Fibroblast of skin of left biceps (primary cell): ENCODE measurements around the gene ZBTB33.
A peak's percentile ranks its signal among the peaks of the same experiment; 100 is the strongest.

Experiments
- DNase-seq, 2 experiments: peaks; one replicate each; pipeline ENCODE4 v3.0.0-alpha.2; 2013; ENCODE audit warnings: low read depth in 2 of 2

ZBTB33 gene

GRCh38 chrX:120250522-120251271 is at the start of gene ZBTB33:
Gene ZBTB33 (plus strand): TSS chrX:120250812. CDS start chrX:120253416, 2,604 bp downstream.
- peak; percentile 81 to 83 for DNase-seq

- DNase-seq: no peak
Measured at GRCh38 chrX:120200851-120201250, 49.8 kb upstream of the ZBTB33 start.

- DNase-seq: no peak
Measured at GRCh38 chrX:120205816-120206753, 44.5 kb upstream of the ZBTB33 start.

- DNase-seq: no peak
Measured at GRCh38 chrX:120207009-120207605, 43.5 kb upstream of the ZBTB33 start.

GRCh38 chrX:120213438-120214265 is 37.0 kb upstream of the ZBTB33 start:
- peak; percentile 1 to 6 for DNase-seq

- DNase-seq: no peak
Measured at GRCh38 chrX:120223374-120223773, 27.2 kb upstream of the ZBTB33 start.

GRCh38 chrX:120224388-120224787 is 26.2 kb upstream of the ZBTB33 start:
- DNase-seq: no peak

GRCh38 chrX:120228187-120228908 is 22.3 kb upstream of the ZBTB33 start:
- no peak for DNase-seq

GRCh38 chrX:120235284-120235683 is 15.3 kb upstream of the ZBTB33 start:
- no peak for DNase-seq

- DNase-seq: no peak
Measured at GRCh38 chrX:120236687-120237479, 13.7 kb upstream of the ZBTB33 start.

- no peak for DNase-seq
Measured at GRCh38 chrX:120238933-120239332, 11.7 kb upstream of the ZBTB33 start.

GRCh38 chrX:120242813-120243212 is 7.8 kb upstream of the ZBTB33 start:
- DNase-seq: no peak

GRCh38 chrX:120244395-120244734 is 6.2 kb upstream of the ZBTB33 start:
- no peak for DNase-seq

- DNase-seq: peak; percentile 36 to 44
Measured at GRCh38 chrX:120244735-120245498, 5.7 kb upstream of the ZBTB33 start.

- DNase-seq: no peak
Measured at GRCh38 chrX:120251471-120252011, 929 bp downstream of the ZBTB33 start.

- no peak for DNase-seq
Measured at GRCh38 chrX:120253784-120254183, 3.2 kb downstream of the ZBTB33 start.

GRCh38 chrX:120260369-120260768 is 9.8 kb downstream of the ZBTB33 start:
- DNase-seq: no peak

- DNase-seq: no peak
Measured at GRCh38 chrX:120262859-120263708, 12.5 kb downstream of the ZBTB33 start.
